ENCODE data around the gene CACNA2D4.

Gene CACNA2D4

DNA sequence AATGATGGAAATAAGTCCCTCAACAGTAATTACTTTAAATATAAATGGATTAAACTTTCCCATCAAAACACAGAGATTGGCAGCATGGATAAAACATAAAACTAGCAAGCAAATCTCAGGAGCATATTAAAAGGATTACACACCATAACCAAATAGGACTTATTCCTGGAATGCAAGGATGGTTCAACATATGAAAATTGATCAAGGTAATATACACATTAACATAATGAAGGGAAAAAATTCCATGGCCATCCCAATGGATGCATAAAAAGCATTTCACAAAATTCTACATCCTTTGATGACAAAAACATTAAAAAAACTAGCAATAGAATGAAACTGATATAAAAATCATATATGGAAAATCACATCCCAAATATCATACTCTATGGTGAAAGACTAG lies 13.6 kb downstream of the CACNA2D4 start:
- no peak overlapping the region for H3K4me3 ChIP-seq (ENCODE audit: low read depth, low read length)
- TF ChIP-seq, protein P1, sequence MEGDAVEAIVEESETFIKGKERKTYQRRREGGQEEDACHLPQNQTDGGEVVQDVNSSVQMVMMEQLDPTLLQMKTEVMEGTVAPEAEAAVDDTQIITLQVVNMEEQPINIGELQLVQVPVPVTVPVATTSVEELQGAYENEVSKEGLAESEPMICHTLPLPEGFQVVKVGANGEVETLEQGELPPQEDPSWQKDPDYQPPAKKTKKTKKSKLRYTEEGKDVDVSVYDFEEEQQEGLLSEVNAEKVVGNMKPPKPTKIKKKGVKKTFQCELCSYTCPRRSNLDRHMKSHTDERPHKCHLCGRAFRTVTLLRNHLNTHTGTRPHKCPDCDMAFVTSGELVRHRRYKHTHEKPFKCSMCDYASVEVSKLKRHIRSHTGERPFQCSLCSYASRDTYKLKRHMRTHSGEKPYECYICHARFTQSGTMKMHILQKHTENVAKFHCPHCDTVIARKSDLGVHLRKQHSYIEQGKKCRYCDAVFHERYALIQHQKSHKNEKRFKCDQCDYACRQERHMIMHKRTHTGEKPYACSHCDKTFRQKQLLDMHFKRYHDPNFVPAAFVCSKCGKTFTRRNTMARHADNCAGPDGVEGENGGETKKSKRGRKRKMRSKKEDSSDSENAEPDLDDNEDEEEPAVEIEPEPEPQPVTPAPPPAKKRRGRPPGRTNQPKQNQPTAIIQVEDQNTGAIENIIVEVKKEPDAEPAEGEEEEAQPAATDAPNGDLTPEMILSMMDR (IDR thresholded peaks at IDR 0.05; ENCODE audit: borderline replicate concordance, insufficient read depth, low read depth, low read length) = no peak

DNA sequence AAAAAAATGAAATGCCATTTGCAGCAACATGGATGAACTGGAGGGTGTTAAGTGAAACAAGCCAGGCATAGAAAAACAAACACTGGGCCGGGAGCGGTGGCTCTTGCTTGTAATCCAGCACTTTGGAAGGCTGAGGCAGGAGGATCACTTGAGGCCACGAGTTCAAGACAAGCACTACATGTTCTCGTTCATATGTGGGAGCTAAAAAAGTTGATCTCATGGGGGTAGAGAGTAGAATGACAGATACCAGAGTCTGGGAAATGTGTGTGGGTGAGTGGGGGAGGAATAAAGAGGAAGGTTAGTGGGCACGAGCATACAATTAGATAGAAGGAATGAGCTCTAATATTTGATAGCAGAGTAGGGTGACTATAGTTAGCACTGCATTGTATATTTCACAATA lies 21.5 kb downstream of the CACNA2D4 start:
- TF ChIP-seq, protein P1 (IDR thresholded peaks at IDR 0.05; ENCODE audit: borderline replicate concordance, insufficient read depth, low read depth, low read length) = no peak
- no peak overlapping the region for H3K4me3 ChIP-seq (ENCODE audit: low read depth, low read length)

DNA sequence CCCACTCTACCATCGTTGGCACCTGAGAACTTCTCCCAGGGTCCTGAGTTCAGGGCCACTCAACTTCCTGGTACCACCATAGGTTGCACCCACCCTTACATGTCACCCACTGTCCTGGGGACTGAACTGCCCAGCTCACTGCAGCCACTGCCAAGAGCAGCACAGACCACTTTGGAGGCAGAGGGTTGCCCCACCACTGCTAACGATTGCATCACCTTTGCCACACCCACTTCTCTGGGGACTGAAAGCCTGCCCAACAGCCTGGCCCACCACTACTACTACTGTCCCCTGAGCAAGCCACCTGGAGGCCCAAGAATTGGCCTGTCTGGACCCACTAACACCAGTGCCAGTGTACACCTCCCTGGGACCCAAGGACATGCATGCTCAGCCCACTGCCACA lies 27.6 kb downstream of the CACNA2D4 start:
- TF ChIP-seq, protein P1 (IDR thresholded peaks at IDR 0.05; ENCODE audit: borderline replicate concordance, insufficient read depth, low read depth, low read length) = no peak
- no peak overlapping the region for H3K4me3 ChIP-seq (ENCODE audit: low read depth, low read length)

DNA sequence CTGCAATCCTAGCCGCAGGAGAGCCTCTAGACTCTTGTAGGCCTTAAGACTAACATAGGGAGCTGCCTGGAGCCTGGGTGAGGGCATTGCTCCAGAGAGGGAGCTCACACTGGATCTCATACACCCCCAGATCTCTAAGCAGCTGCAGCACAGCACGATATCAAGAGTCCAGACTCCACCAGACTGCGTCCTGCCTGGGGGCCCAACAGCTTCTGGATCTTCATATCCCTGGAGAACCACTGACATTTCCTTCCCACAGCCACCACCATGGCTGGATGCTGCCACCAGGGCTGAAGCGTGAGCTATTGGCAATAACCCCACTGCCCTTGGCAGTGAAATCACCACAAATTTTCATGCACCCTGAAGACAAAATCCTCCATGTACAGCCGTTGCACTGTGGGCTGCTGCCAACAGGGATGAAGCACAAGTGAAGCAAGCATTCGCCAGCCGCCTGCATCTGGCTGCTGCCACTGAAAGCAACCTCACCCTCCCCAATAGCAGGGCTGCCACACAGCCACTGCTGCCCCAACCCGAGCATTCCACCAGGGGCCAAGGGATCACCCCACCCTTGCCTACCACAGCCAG lies 28.2 kb downstream of the CACNA2D4 start:
- no peak overlapping the region for H3K4me3 ChIP-seq (ENCODE audit: low read depth, low read length)
- TF ChIP-seq, protein P1 (IDR thresholded peaks at IDR 0.05; ENCODE audit: borderline replicate concordance, insufficient read depth, low read depth, low read length) = no peak

DNA sequence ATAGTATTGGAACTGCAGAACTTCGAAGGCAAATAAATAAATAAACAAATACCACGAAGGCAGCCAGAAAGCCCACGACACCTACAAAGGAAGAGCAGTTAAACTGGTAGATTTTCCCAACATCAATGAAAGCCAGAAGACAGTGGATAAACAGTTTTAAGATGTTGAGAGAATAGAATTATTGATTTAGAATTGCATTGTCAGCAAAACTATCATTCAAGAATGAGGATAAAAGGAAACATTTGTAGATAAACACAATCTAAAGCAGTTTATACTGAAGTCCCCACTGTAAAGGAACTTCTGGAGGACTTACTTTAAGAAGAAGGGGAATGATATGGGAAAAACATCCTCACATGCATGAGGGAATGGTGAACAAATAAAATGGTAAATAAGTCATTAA lies 29.5 kb downstream of the CACNA2D4 start:
- no peak overlapping the region for H3K4me3 ChIP-seq (ENCODE audit: low read depth, low read length)
- TF ChIP-seq, protein P1 (IDR thresholded peaks at IDR 0.05; ENCODE audit: borderline replicate concordance, insufficient read depth, low read depth, low read length) = no peak

DNA sequence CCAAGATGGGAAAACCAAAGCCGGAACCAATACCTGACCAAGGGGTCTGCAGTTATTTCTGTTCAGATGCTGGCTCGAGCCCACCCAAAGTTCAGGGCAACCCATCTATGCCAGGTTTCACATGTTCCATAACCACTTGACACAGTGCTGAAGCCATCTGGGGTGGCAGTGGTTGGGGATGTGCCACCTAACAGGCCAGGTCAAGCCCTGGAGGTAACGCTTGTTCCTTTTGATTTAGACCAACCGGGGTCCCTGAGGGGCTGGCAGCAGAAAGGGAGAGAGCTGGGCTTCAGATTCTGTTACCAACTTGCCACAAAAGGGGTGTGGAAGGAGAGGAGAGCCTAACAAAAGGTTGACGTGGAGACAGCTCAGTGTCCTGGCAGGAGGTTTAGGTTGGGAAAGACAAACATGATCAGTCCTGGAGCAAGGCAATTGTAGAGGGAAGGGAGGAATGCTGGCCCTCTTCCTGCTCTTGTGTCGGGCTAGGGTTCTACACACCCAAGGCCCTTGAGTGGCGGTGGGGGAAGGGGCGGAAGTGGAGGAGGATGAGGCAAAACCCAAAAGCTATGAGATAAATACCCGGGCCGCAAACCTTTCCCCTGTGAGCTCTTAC lies 31.9 kb downstream of the CACNA2D4 start:
- TF ChIP-seq, protein P1 (IDR thresholded peaks at IDR 0.05; ENCODE audit: borderline replicate concordance, insufficient read depth, low read depth, low read length) = no peak
- H3K4me3 ChIP-seq (ENCODE audit: low read depth, low read length) = no peak overlapping the region

DNA sequence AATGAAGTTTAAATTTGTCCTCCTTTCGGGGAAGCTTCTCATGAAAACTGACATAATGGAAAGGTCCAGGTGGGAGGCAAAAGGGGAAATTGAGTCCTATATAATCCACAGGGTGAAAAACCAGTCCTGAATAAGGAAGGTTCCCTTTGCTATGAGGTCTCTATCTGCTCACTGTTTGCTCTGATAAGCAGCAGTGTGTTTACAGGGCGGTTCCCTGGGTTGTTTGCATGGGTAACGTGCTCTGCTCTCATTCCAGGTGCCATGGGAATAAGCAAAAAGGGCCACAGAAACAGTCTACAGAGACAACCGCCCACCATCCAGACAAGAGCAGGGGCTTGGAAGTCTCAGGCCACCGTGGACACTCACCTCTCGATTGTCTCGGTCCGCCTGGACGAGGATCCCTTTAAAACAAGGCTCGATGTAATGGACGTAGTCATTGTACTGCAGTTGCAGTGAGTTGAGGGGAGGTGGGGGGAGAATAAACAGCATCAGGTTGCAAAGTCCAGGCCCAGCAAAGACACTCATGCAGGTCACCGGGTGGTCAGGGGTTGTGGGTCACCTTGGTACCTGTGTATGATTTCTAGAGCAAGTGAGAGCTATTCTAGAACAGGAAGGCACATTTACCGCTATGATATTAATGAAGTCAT lies 32.7 kb downstream of the CACNA2D4 start:
- no peak overlapping the region for H3K4me3 ChIP-seq (ENCODE audit: low read depth, low read length)
- TF ChIP-seq, protein P1 (IDR thresholded peaks at IDR 0.05; ENCODE audit: borderline replicate concordance, insufficient read depth, low read depth, low read length) = no peak
